ENCODE results near the gene MAPT. TPM values are rescaled to one million over a fixed set of nuclear protein-coding genes. Genes with fewer than 3 reads are reported as not detected.

MAPT gene
- total and polyA plus RNA-seq, 2 of the 4 experiments (the other 2 are of a cell fraction): 0.18 to 0.19 TPM

DNA sequence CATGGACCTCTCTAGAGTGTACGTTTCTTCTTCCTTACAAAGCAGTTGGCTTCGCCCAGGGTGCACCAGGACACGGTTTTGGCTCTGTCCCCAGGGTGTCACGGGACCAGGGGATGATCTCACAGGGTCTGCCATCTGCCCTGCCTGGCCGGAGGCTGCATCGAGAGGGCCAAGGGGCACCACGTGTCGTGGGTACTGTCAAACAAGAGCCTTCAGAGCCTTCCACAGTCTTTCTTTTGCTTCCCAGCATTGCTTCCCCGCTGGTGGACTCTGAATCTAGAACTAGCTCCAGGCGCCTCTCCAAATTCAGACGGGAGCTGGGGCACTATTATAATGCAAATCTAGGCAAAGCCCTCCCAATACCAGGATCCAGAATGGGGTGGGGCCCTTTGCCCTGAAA lies 47.9 kb downstream of the MAPT start:
- Histone ChIP-seq H4K5ac (ENCODE audit: low read depth, low read length) (no peak overlapping the region), H2AK5ac (ENCODE audit: low read depth, low read length) (no peak overlapping the region), H3K23ac (ENCODE audit: low read depth, low read length) (no peak overlapping the region), H3K9me3 (ENCODE audit: control insufficient read depth, insufficient read depth, low read length) (no peaks in the 10 kb centered on the region), H2AK9ac (replicated peaks; ENCODE audit: low read depth, low read length, poor library complexity) (no peak overlapping the region), H4K91ac (ENCODE audit: insufficient read depth, low read depth, low read length) (no peak overlapping the region), H3K4me2 (ENCODE audit: low read depth, low read length) (no peak overlapping the region), H2BK5ac (ENCODE audit: low read depth, low read length, poor library complexity, severe bottlenecking) (no peak overlapping the region), H3K18ac (ENCODE audit: low read depth, low read length) (no peak overlapping the region), H3K4me3 (ENCODE audit: insufficient read depth, low read depth, low read length) (no peak overlapping the region), H3K27ac (ENCODE audit: insufficient read depth, low read length) (no peak overlapping the region), H3K4ac (ENCODE audit: low read depth, low read length) (no peak overlapping the region), H3K4me1 (ENCODE audit: control insufficient read depth, insufficient read depth, low read length) (no peaks in the 10 kb centered on the region), H3K56ac (ENCODE audit: extremely low read depth, insufficient read depth, low read length) (no peak overlapping the region), H2BK20ac (ENCODE audit: low read depth, low read length) (no peak overlapping the region), H2BK120ac (ENCODE audit: low read depth, low read length) (no peak overlapping the region), H3K79me1 (ENCODE audit: low read depth in 1 of 2, low read length in 2 of 2) (no peaks in the 10 kb centered on the region), H3K27me3 (ENCODE audit: control insufficient read depth, insufficient read depth, low read length) (peaks cover 46% of the 10 kb centered on the region), H3K36me3 (ENCODE audit: control insufficient read depth, insufficient read depth, low read length) (no peaks in the 10 kb centered on the region), H2BK15ac (ENCODE audit: low read depth, low read length) (no peak overlapping the region), H3K9ac (ENCODE audit: low read depth, low read length) (no peak overlapping the region), H4K8ac (ENCODE audit: low read depth in 2 of 2, low read length in 2 of 2) (no peak overlapping the region), H3K9me1 (ENCODE audit: insufficient read depth, low read length) (no peaks in the 10 kb centered on the region), H4K20me1 (ENCODE audit: insufficient read depth, low read length) (no peaks in the 10 kb centered on the region), H3K14ac (replicated peaks; ENCODE audit: low read depth, low read length) (no peak overlapping the region), H2AFZ (replicated peaks; ENCODE audit: low read length, poor library complexity) (no peak overlapping the region)
- BruUV-seq (replicated peaks): no TSS peak
- ChIA-PET CTCF (no interaction called here), POLR2A (ENCODE audit: unreplicated experiment) (no interaction called here)
- dilution Hi-C loops (cut with HindIII; ENCODE audit: low sequenced_read_pairs, unreplicated experiment) (no loop called here), in situ Hi-C loops (cut with MboI; ENCODE audit: low sequenced_read_pairs) (no loop called here), intact Hi-C loops (cut with micrococcal nuclease) (no loop called here)
- TF ChIP-seq MAFK (IDR thresholded peaks at IDR 0.05; ENCODE audit: low read depth, low read length) (no peak), RFX5 (IDR thresholded peaks at IDR 0.05; ENCODE audit: low read depth, low read length) (no peak), SMC3 (IDR thresholded peaks at IDR 0.05; ENCODE audit: low read depth, low read length) (no peak), CEBPB (IDR thresholded peaks at IDR 0.05; ENCODE audit: low read depth, low read length) (no peak)
- TF ChIP-seq, protein P1, sequence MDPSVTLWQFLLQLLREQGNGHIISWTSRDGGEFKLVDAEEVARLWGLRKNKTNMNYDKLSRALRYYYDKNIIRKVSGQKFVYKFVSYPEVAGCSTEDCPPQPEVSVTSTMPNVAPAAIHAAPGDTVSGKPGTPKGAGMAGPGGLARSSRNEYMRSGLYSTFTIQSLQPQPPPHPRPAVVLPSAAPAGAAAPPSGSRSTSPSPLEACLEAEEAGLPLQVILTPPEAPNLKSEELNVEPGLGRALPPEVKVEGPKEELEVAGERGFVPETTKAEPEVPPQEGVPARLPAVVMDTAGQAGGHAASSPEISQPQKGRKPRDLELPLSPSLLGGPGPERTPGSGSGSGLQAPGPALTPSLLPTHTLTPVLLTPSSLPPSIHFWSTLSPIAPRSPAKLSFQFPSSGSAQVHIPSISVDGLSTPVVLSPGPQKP (IDR thresholded peaks at IDR 0.05; ENCODE audit: borderline replicate concordance, low read depth, low read length): no peak
- ATAC-seq (ENCODE audit: low read depth): no peak
- no peak for DNase-seq
- WGBS, 2 experiments (ENCODE audit: extremely low coverage in 2 of 2, insufficient read length in 1 of 2): 0% methylated on average over 1 of the region's 11 CpGs; no CpG with 5 or more reads in 1 of the 2 experiments

All from IMR-90 (cell line).